ENCODE measurements around the gene MARCHF6.
"Not testable (repeated sequence)": the region's sequence is repeated elsewhere in the genome, so short reads cannot be mapped to it uniquely, and the experiment has no call there.

Gene MARCHF6

DNA sequence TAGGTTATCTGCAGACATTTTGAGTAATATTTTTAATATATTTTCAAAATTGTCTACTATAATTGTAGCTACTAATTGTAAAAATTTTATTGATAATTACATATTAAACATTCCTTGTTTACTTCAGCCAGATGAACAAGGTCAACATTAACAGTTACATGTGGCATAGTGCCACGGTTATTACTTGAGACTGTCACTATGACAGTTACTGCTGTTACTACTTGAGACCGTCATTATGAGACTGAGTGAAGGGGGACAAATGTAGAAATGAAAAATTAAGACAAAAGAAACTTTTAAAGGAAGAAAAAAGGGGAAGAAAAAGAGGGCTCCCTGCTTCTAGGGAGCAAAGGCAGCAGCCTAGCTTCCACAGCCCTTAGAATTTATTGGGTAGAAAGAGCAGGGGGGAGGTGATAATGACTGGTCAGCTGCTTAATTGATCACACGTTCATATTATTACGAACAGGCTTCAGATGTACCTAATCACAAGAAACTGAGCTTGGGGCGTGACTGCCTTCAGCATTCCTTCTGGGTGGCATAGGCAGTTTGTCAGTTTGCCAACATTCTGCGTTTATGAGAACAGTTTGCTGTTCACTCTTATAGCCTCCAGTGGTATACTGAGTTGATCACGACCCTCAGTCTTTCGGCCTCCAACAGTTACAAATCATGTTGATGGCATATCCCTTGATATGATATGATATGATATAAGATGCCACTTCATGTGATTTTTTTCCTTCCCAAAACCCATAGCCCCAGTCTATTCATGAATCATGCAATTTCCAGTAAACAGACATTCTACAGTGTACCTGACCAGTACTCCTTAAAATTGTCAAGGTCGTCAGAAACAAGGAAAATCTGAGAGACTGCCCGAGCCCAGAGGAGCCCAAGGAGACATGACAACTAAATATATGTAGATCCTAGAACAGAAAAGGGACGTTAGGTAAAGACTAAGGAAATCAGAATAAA lies 13.1 kb downstream of the MARCHF6 start:
- TF ChIP-seq MYC (IDR thresholded peaks at IDR 0.05; ENCODE audit: low read depth, low read length) (no peak), POLR2A (IDR thresholded peaks at IDR 0.05; ENCODE audit: extremely low read depth, insufficient read length) (no peak), MAX (IDR thresholded peaks at IDR 0.05; ENCODE audit: low read depth, low read length) (no peak), CTCF (IDR thresholded peaks at IDR 0.05; ENCODE audit: low read depth, low read length) (no peak)
- DNase-seq (ENCODE audit: low read depth), result no peak
- no peak overlapping the region for H3K4me3 ChIP-seq (ENCODE audit: low read depth, low read length)

DNA sequence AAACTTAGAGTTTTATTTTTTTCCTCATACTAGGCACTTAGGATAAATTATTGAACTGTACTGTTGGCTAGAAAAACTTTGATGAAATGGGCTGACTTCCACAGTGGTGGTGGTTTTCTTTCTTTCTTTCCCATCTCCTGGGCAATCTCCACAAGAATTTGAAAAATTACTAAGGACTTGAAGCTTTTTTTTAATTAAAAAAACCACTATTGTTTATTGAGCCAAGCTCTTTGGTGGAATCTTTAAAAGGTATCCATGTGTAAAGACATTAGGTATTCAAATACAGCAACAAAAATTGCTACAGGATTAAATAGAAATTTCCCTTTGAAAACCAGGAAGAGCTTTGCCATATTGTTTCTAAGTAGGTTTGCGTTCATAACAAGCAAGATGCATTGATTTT lies 14.1 kb downstream of the MARCHF6 start:
- no peak for DNase-seq (ENCODE audit: low read depth)
- TF ChIP-seq MYC (IDR thresholded peaks at IDR 0.05; ENCODE audit: low read depth, low read length), result no peak
- no peak for TF ChIP-seq MAX (IDR thresholded peaks at IDR 0.05; ENCODE audit: low read depth, low read length)
- TF ChIP-seq POLR2A (IDR thresholded peaks at IDR 0.05; ENCODE audit: extremely low read depth, insufficient read length), result no peak
- TF ChIP-seq CTCF (IDR thresholded peaks at IDR 0.05; ENCODE audit: low read depth, low read length), result no peak
- no peak overlapping the region for H3K4me3 ChIP-seq (ENCODE audit: low read depth, low read length)

- DNase-seq (ENCODE audit: low read depth), result no peak
- no peak overlapping the region for H3K4me3 ChIP-seq (ENCODE audit: low read depth, low read length)
- TF ChIP-seq MAX (IDR thresholded peaks at IDR 0.05; ENCODE audit: low read depth, low read length), result no peak
- no peak for TF ChIP-seq CTCF (IDR thresholded peaks at IDR 0.05; ENCODE audit: low read depth, low read length)
- no peak for TF ChIP-seq POLR2A (IDR thresholded peaks at IDR 0.05; ENCODE audit: extremely low read depth, insufficient read length)
Measured at GRCh38 chr5:10370931-10371330, 17.4 kb downstream of the MARCHF6 start.

DNA sequence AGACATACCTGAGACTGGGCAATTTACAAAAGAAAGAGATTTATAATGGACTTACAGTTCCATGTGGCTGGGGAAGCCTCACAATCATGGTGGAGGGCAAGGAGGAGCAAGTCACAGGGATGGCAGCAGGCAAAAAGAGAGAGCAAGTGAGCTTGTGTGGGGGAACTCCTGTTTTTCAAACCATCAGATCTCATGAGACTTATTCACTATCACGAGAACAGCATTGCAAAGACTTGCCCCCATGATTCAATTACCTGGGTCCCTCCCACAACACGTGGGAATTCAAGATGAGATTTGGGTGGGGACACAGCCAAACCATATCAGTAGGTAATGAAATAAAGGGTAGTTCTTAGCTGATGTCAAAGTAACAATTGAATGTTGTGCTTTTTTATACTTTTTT lies 17.9 kb downstream of the MARCHF6 start:
- DNase-seq (ENCODE audit: low read depth); H3K4me3 ChIP-seq (ENCODE audit: low read depth, low read length): not testable (repeated sequence)

GRCh38 chr5:10372726-10373709 lies 19.5 kb downstream of the MARCHF6 start:
- no peak overlapping the region for H3K4me3 ChIP-seq (ENCODE audit: low read depth, low read length)
- no peak for TF ChIP-seq MYC (IDR thresholded peaks at IDR 0.05; ENCODE audit: low read depth, low read length)
- TF ChIP-seq CTCF (IDR thresholded peaks at IDR 0.05; ENCODE audit: low read depth, low read length), result no peak
- no peak for TF ChIP-seq POLR2A (IDR thresholded peaks at IDR 0.05; ENCODE audit: extremely low read depth, insufficient read length)
- TF ChIP-seq MAX (IDR thresholded peaks at IDR 0.05; ENCODE audit: low read depth, low read length), result no peak
- DNase-seq (ENCODE audit: low read depth), result no peak

Measured in NB4 (cell line).